HepG2 (cell line): ENCODE measurements around the gene SCN9A. TPM values are rescaled to one million over a fixed set of nuclear protein-coding genes. Genes with fewer than 3 reads are reported as not detected.
"Not testable (repeated sequence)": the region's sequence is repeated elsewhere in the genome, so short reads cannot be mapped to it uniquely, and the experiment has no call there.

ENCODE experiments used
- ATAC-seq: fragments of 200-7000 bp; cut with Tn5 transposase; 3 replicates; pipeline ENCODE4 v1.9.1; 2020; ENCODE audit warnings: mild to moderate bottlenecking, moderate library complexity
- BruUV-seq: library from RNA; stranded (reverse); fragments of 400-500 nt; replicated peaks from 2 replicates; lab custom pipeline; 2021; lab: Mats Ljungman, UMichigan
- CTCF ChIA-PET: fragments of 300-600 bp; formaldehyde crosslinking; extraction: SDS; loops from one replicate; lab custom pipeline; 2021; ENCODE audit warnings: low total read pairs, inconsistent platforms, low intra/inter-chr PET ratio; lab: Yijun Ruan, JAX
- POLR2A ChIA-PET: fragments of 350-600 bp; sonication (Branson Sonifier 250); formaldehyde crosslinking; loops from one replicate; lab custom pipeline; 2020; ENCODE audit warnings: antibody characterized with exemption, inconsistent platforms; lab: Yijun Ruan, JAX
- DNase-seq: peaks from one replicate; pipeline ENCODE4 v3.0.0-alpha.2; 2015; ENCODE audit warnings: low spot score
- FAIRE-seq: peaks from 3 replicates; lab custom pipeline; 2011; peaks lifted over from hg19 to GRCh38; lab: Jason Lieb, UNC
- H2AFZ ChIP-seq: one replicate; pipeline ENCODE4 v1.6.1; 2011; ENCODE audit warnings: low read length, inconsistent platforms
- H3K27ac ChIP-seq: fragments of 300-600 bp; 3 replicates; pipeline ENCODE4 v1.8.0; 2011; ENCODE audit warnings: mixed run types, mild to moderate bottlenecking, mixed read lengths, low read length, inconsistent platforms; ENCODE audit not compliant: insufficient read depth; ENCODE audit errors: extremely low read length
- H3K27me3 ChIP-seq, 2 experiments: fragments of 200-600 bp in 1 of 2; 2 replicates in 1 of 2; 3 replicates in 1 of 2; pipeline versions ENCODE4 v1.6.0 to v1.8.0; 2011; ENCODE audit warnings: low read length in 2 of 2, mild to moderate bottlenecking in 2 of 2, moderate library complexity in 2 of 2, inconsistent platforms in 1 of 2; ENCODE audit not compliant: insufficient read depth in 2 of 2, control insufficient read depth in 1 of 2
- H3K36me3 ChIP-seq, 2 experiments: fragments of 200-600 bp in 1 of 2; replicated peaks in 1 of 2; 2 replicates in 1 of 2; 3 replicates in 1 of 2; pipeline versions ENCODE4 v1.5.1 to v1.8.0; 2011; ENCODE audit warnings: low read length in 2 of 2, inconsistent platforms in 1 of 2; ENCODE audit not compliant: insufficient read depth in 2 of 2, control insufficient read depth in 1 of 2
- H3K4me1 ChIP-seq: 2 replicates; pipeline ENCODE4 v1.5.1; 2012; ENCODE audit warnings: low read length, inconsistent platforms; ENCODE audit not compliant: insufficient read depth
- H3K4me2 ChIP-seq: 2 replicates; pipeline ENCODE4 v1.6.0; 2011; ENCODE audit warnings: low read depth, low read length, inconsistent platforms
- H3K4me3 ChIP-seq, 3 experiments: fragments of 200-600 bp in 1 of 3; sonication (generic), shearing (Covaris generic) in 1 of 3; replicated peaks in 1 of 3; 2 replicates each; pipeline ENCODE4 v1.5.1; 2011 to 2016; ENCODE audit warnings: low read length in 3 of 3, inconsistent platforms in 2 of 3, low read depth in 2 of 3, mild to moderate bottlenecking in 2 of 3, control low read depth in 1 of 3, mixed read lengths in 1 of 3; ENCODE audit not compliant: insufficient read depth in 1 of 3
- H3K79me2 ChIP-seq: one replicate; pipeline ENCODE4 v1.6.1; 2011; ENCODE audit warnings: low read length, inconsistent platforms; ENCODE audit not compliant: insufficient read depth
- H3K9ac ChIP-seq: 2 replicates; pipeline ENCODE4 v1.6.0; 2011; ENCODE audit warnings: mild to moderate bottlenecking, low read depth, low read length, inconsistent platforms; ENCODE audit not compliant: insufficient read depth
- H3K9me3 ChIP-seq: 2 replicates; pipeline ENCODE4 v1.5.1; 2012; ENCODE audit warnings: mild to moderate bottlenecking, low read length
- H4K20me1 ChIP-seq: 2 replicates; pipeline ENCODE4 v1.6.0; 2011; ENCODE audit warnings: inconsistent platforms, mild to moderate bottlenecking, low read length, moderate library complexity; ENCODE audit not compliant: insufficient read depth
- ATF7-NPFF ChIP-seq: sonication (generic); formaldehyde crosslinking; IDR thresholded peaks from 2 replicates; pipeline ENCODE4 v1.8.1; 2023; ENCODE audit warnings: mild to moderate bottlenecking, low read depth, missing genetic modification reagents, moderate library complexity
- ERF ChIP-seq: IDR thresholded peaks from 2 replicates; pipeline ENCODE4 v1.6.1; 2018; ENCODE audit warnings: missing biosample characterization, missing genetic modification reagents
- FOXA3 ChIP-seq: IDR thresholded peaks from 2 replicates; pipeline ENCODE4 v1.6.1; 2016; ENCODE audit warnings: missing genetic modification reagents, missing compliant biosample characterization
- GATAD2A ChIP-seq: IDR thresholded peaks from 2 replicates; pipeline ENCODE4 v1.6.1; 2016
- HOXA5 ChIP-seq: sonication (generic); formaldehyde crosslinking; IDR thresholded peaks from 2 replicates; pipeline ENCODE4 v1.4.0; 2020; ENCODE audit warnings: missing genetic modification reagents
- HOXA7 ChIP-seq: sonication (generic); formaldehyde crosslinking; IDR thresholded peaks from 2 replicates; pipeline ENCODE4 v1.8.1; 2022; ENCODE audit warnings: mild to moderate bottlenecking, missing genetic modification reagents, moderate library complexity
- KLF15 ChIP-seq: sonication (generic); formaldehyde crosslinking; IDR thresholded peaks from 2 replicates; pipeline ENCODE4 v1.8.1; 2023; ENCODE audit warnings: borderline replicate concordance, mild to moderate bottlenecking, inconsistent platforms, missing genetic modification reagents, mixed read lengths
- MAFF ChIP-seq: IDR thresholded peaks from 2 replicates; pipeline ENCODE4 v1.6.1; 2011; ENCODE audit warnings: low read depth, low read length, improper control_type of control experiment
- MAFK ChIP-seq, 2 experiments: IDR thresholded peaks in 1 of 2; conservative IDR thresholded peaks in 1 of 2; 2 replicates each; pipeline ENCODE4 v1.6.1; 2011; ENCODE audit warnings: improper control_type of control experiment in 2 of 2, low read length in 2 of 2
- NFE2L2 ChIP-seq: fragments of 150-350 bp; IDR thresholded peaks from 2 replicates; pipeline ENCODE4 v1.6.1; 2014; ENCODE audit warnings: low read length
- SSRP1 ChIP-seq: IDR thresholded peaks from 2 replicates; pipeline ENCODE4 v1.6.1; 2016; ENCODE audit warnings: control low read depth
- TRAFD1 ChIP-seq: sonication (generic); formaldehyde crosslinking; IDR thresholded peaks from 2 replicates; pipeline ENCODE4 v1.5.1; 2020; ENCODE audit warnings: missing genetic modification reagents, mild to moderate bottlenecking, borderline replicate concordance
- TRIM24 ChIP-seq: sonication (generic); formaldehyde crosslinking; IDR thresholded peaks from 2 replicates; pipeline ENCODE4 v1.8.0; 2022; ENCODE audit warnings: mild to moderate bottlenecking, missing genetic modification reagents
- ZKSCAN8 ChIP-seq: IDR thresholded peaks from 2 replicates; pipeline ENCODE4 v1.6.1; 2016; ENCODE audit warnings: borderline replicate concordance, missing genetic modification reagents, missing compliant biosample characterization
- ZNF124 ChIP-seq: sonication (generic); formaldehyde crosslinking; IDR thresholded peaks from 2 replicates; pipeline ENCODE4 v1.4.0; 2020; ENCODE audit warnings: missing genetic modification reagents
- ZNF788 ChIP-seq: sonication (generic); formaldehyde crosslinking; IDR thresholded peaks from 2 replicates; pipeline ENCODE4 v1.5.0; 2020; ENCODE audit warnings: mild to moderate bottlenecking, missing genetic modification reagents, borderline replicate concordance
- WGBS: methylation state at CpG from one replicate; pipeline ENCODE4 v1.1.6; 2017; ENCODE audit warnings: low lambda C conversion rate; 5-methylcytosine and 5-hydroxymethylcytosine counted together
- in situ Hi-C: cut with HindIII; loops from 2 replicates; pipeline ENCODE4 v1.10.0; 2017; ENCODE audit warnings: low pct_unique_long_range_greater_than_20kb; ENCODE audit not compliant: extremely low pct_ligation_motif_present
- intact Hi-C: fragments of 100-400 bp; cut with micrococcal nuclease; formaldehyde crosslinking; loops from one replicate; pipeline ENCODE4 v1.10.0; 2022; ENCODE audit not compliant: unreplicated experiment
- polyA plus RNA-seq, 8 experiments: library from polyadenylated mRNA; depleted of rRNA in 3 of 8; stranded (reverse) in 7 of 8; unstranded in 1 of 8; fragments of >200 nt; fragmentation: Illumina TruSeq in 4 of 8; extraction: Trizol in 4 of 8; gene quantifications; 2 replicates each; pipeline versions ENCODE4 v1.2.1 to v1.2.3, GENCODE V29; 2011 to 2016; ENCODE audit warnings: low read depth in 4 of 8, missing spikeins in 1 of 8, mixed read lengths in 1 of 8; ENCODE audit not compliant: insufficient read depth in 1 of 8
- total RNA-seq, 5 experiments: library from RNA; depleted of rRNA; stranded (reverse); fragments of >200 nt; fragmentation: Illumina TruSeq; extraction: Trizol; gene quantifications; 2 replicates each; pipeline ENCODE4 v1.2.3, GENCODE V29; 2016; ENCODE audit warnings: low read depth in 1 of 5

SCN9A gene
- total and polyA plus RNA-seq, 2 of the 13 experiments (the other 11 are each of a cell fraction or from before 2014, with no cell fraction given): 15.3 to 24.3 TPM

GRCh38 chr2:166321076-166321475 lies 54.7 kb downstream of the SCN9A start (continued):
- TF ChIP-seq ZNF124 (CRISPR knock-in tag) (no peak), SSRP1 (CRISPR knock-in tag) (no peak), ERF (CRISPR knock-in tag) (no peak), ZKSCAN8 (CRISPR knock-in tag) (no peak), KLF15 (CRISPR knock-in tag) (no peak), ZNF788 (CRISPR knock-in tag) (no peak), TRAFD1 (CRISPR knock-in tag) (no peak), ATF7-NPFF (CRISPR knock-in tag) (no peak)

DNA sequence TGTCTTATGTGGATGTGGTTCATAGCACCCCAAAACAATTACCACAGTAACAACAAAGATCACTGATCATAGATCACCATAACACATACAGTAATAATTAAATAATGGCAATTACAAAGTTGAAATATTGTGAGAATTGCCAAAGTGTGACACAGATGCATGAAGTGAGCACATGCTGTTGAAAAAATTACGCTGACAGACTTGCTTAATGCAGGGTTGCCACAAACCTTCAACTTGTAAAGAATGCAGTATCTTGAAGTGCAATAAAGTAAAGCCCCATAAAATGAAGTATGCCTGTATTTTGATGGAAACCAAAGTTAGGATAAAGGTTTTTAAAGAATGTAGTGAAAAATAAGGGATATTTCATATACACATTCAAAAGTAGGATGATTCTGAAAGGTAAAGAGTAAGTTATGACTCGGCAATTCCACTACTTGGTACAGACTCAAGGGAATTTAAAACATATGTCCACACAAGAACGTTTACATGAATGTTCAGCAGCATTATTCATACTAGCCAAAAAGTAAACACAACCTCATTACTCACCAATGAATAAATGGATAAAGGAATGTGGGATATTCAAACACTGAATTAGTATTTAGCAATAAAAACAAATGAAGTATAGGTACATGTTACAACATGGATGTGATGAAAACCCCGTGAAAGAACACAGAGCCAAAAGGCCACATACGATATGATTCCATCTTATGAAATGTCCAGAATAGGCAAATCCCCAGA lies 61.6 kb downstream of the SCN9A start:
- DNase-seq (peak; percentile 30), ATAC-seq (no peak; the same call in 2 of the 3 replicates), FAIRE-seq (no peak)
- no peak overlapping the region for H2AFZ ChIP-seq
- BruUV-seq: no TSS peak
- 72% methylated on average over 5 of the region's 5 CpGs for WGBS
- H3K27ac ChIP-seq: no peak overlapping the region
- no peak overlapping the region for H3K4me2 ChIP-seq
- ChIA-PET CTCF (no interaction called here), POLR2A (no interaction called here)
- no peaks in the 10 kb centered on the region for H4K20me1 ChIP-seq
- H3K79me2 ChIP-seq: no peaks in the 10 kb centered on the region
- H3K9me3 ChIP-seq: no peaks in the 10 kb centered on the region
- H3K27me3 ChIP-seq: no peaks in the 10 kb centered on the region
- intact Hi-C loops: no loop called here
- H3K4me1 ChIP-seq: no peaks in the 10 kb centered on the region
- H3K9ac ChIP-seq: no peak overlapping the region
- no peak overlapping the region for H3K4me3 ChIP-seq
- TF ChIP-seq HOXA7: no peak
- peak; percentile 49 to 52 for TF ChIP-seq MAFK (conservative IDR thresholded peaks at IDR 0.05 in 1 of 2, IDR thresholded peaks at IDR 0.05 in 1 of 2; ENCODE audit: low read length in 2 of 2)
- 0 out of 2 replicates have a peak, but pooled peaks have one; percentile 15 for TF ChIP-seq GATAD2A
- TF ChIP-seq MAFF: 0 out of 2 replicates have a peak, but pooled peaks have one; percentile 40
- no peak for TF ChIP-seq HOXA5 (CRISPR knock-in tag)
- no peak for TF ChIP-seq TRIM24 (CRISPR knock-in tag)
- TF ChIP-seq NFE2L2: peak; percentile 82
- TF ChIP-seq FOXA3 (CRISPR knock-in tag): peak; percentile 25; the same call in 1 of the 2 replicates
- in situ Hi-C loops: no loop called here
- peaks cover 2 to 3% of the 10 kb centered on the region in 2 experiments; a peak in 4 of 5 replicates for H3K36me3 ChIP-seq

- WGBS: 31% methylated on average over 2 of the region's 2 CpGs
Measured at GRCh38 chr2:166312863-166313262, 62.9 kb downstream of the SCN9A start.

More at GRCh38 chr2:166312863-166313262, 62.9 kb downstream of the SCN9A start:
- ATAC-seq, H3K9ac ChIP-seq, H2AFZ ChIP-seq, FAIRE-seq, H3K27ac ChIP-seq, H3K4me2 ChIP-seq, H3K79me2 ChIP-seq, H3K36me3 ChIP-seq, CTCF ChIA-PET, H3K4me3 ChIP-seq, in situ Hi-C loops, BruUV-seq, H3K9me3 ChIP-seq, H4K20me1 ChIP-seq, DNase-seq, H3K27me3 ChIP-seq, H3K4me1 ChIP-seq: not testable (repeated sequence)
- POLR2A ChIA-PET: interaction anchor here (1.4 kb wide), 1 partner anchor 15 kb away, joined by 3 read pairs; no protein-coding TSS in a partner anchor
- intact Hi-C loops: loop anchor here (1.0 kb wide), 1 partner anchor 48 kb away; no protein-coding TSS in a partner anchor
